ENCODE data around the gene SEC31A. TPM values are rescaled to one million over a fixed set of nuclear protein-coding genes. Genes with fewer than 3 reads are reported as not detected.

Gene SEC31A
- total RNA-seq, 1 experiment from 2014 or later, result 128 TPM

- Mint-ChIP-seq H3K36me3 (ENCODE audit: insufficient read depth in 1 of 3, low read depth in 3 of 3) (no peaks in the 10 kb centered on the region), H3K27ac (no peak overlapping the region), H3K4me1 (peaks cover 42 to 48% of the 10 kb centered on the region in 2 experiments), H3K9me3 (peaks cover 0 to 18% of the 10 kb centered on the region in 2 experiments; a peak in 1 of 5 replicates), H3K4me3 (no peak overlapping the region; a peak in 1 of 5 replicates), H3K27me3 (ENCODE audit: low read depth) (peaks cover 79% of the 10 kb centered on the region)
- Histone ChIP-seq H4K20me1 (ENCODE audit: control insufficient read depth, insufficient read depth, insufficient read length) (no peaks in the 10 kb centered on the region), H3K27me3 (ENCODE audit: insufficient read depth, low read length) (peaks cover 47% of the 10 kb centered on the region), H4K5ac (ENCODE audit: insufficient read length, low read depth, low read length) (no peak overlapping the region), H3K23ac (ENCODE audit: insufficient read length, low read depth, low read length) (no peak overlapping the region), H2BK12ac (ENCODE audit: insufficient read length, low read depth, low read length) (no peak overlapping the region), H2BK20ac (ENCODE audit: low read depth, low read length, poor library complexity, severe bottlenecking) (no peak overlapping the region), H2AK5ac (ENCODE audit: insufficient read length, low read length) (no peak overlapping the region), H3K18ac (ENCODE audit: insufficient read length, low read depth, low read length) (no peak overlapping the region), H3K79me2 (ENCODE audit: insufficient read depth, low read length) (no peaks in the 10 kb centered on the region), H2BK15ac (ENCODE audit: low read depth, low read length) (no peak overlapping the region), H3T11ph (ENCODE audit: low read length) (no peak overlapping the region), H3K9ac (ENCODE audit: extremely low read depth, insufficient read length, low read length) (no peak overlapping the region), H3K9me3 (ENCODE audit: control insufficient read depth, low read depth, low read length) (no peaks in the 10 kb centered on the region), H3K14ac (ENCODE audit: insufficient read depth, low read length) (no peak overlapping the region), H3K27ac (ENCODE audit: insufficient read length, low read depth, low read length) (no peak overlapping the region), H2BK120ac (ENCODE audit: low read depth, low read length, poor library complexity, severe bottlenecking) (no peak overlapping the region), H3K23me2 (ENCODE audit: insufficient read length, low read depth, low read length, poor library complexity, severe bottlenecking) (no peaks in the 10 kb centered on the region), H2AFZ (ENCODE audit: low read length) (no peak overlapping the region), H3K4me1 (ENCODE audit: insufficient read depth, low read length) (no peaks in the 10 kb centered on the region), H3K4me2 (ENCODE audit: insufficient read depth, insufficient read length, low read length) (no peak overlapping the region), H3K4ac (ENCODE audit: low read depth, low read length) (no peak overlapping the region), H3K56ac (ENCODE audit: insufficient read length, low read depth, low read length) (no peak overlapping the region), H2BK5ac (ENCODE audit: insufficient read length, low read length) (no peak overlapping the region), H3K79me1 (ENCODE audit: insufficient read depth, low read depth, low read length, poor library complexity, severe bottlenecking) (no peaks in the 10 kb centered on the region), H4K91ac (ENCODE audit: insufficient read length, low read depth, low read length) (no peak overlapping the region), H4K8ac (replicated peaks; ENCODE audit: insufficient read length, low read depth, low read length) (no peak overlapping the region)
- TF ChIP-seq CTCF (conservative IDR thresholded peaks at IDR 0.05), result no peak
- WGBS (ENCODE audit: extremely low coverage, insufficient read length, low lambda C conversion rate), result no CpG with 5 or more reads among the region's 5 CpGs
- DNase-seq, result peak; percentile 46
Observed at GRCh38 chr4:82782626-82783345, 108.2 kb downstream of the SEC31A start.

Measured in H9 (cell line).